ENCODE data around the gene ZBTB18. TPM values are rescaled to one million over a fixed set of nuclear protein-coding genes. Genes with fewer than 3 reads are reported as not detected.

The ZBTB18 gene
- total RNA-seq, 1 experiment from 2014 or later, result 16.5 TPM

GRCh38 chr1:244088161-244088560 lies 37.1 kb downstream of the ZBTB18 start:
- DNase-seq (ENCODE audit: low read depth), result no peak

- no peak for DNase-seq (ENCODE audit: low read depth)
These were observed 38.5 kb downstream of the ZBTB18 start for GRCh38 chr1:244089561-244089960.

GRCh38 chr1:244090645-244091044 lies 39.6 kb downstream of the ZBTB18 start:
- DNase-seq (ENCODE audit: low read depth), result no peak

- peak; percentile 73 for DNase-seq (ENCODE audit: low read depth)
These were observed 41.3 kb downstream of the ZBTB18 start for GRCh38 chr1:244092293-244092963.

GRCh38 chr1:244092964-244093638 lies 42.0 kb downstream of the ZBTB18 start:
- peak; percentile 23 for DNase-seq (ENCODE audit: low read depth)

- no peak for DNase-seq (ENCODE audit: low read depth)
These were observed 43.9 kb downstream of the ZBTB18 start for GRCh38 chr1:244094880-244095528.

GRCh38 chr1:244095529-244095911 lies 44.4 kb downstream of the ZBTB18 start:
- no peak for DNase-seq (ENCODE audit: low read depth)

- DNase-seq (ENCODE audit: low read depth), result no peak
These were observed 45.1 kb downstream of the ZBTB18 start for GRCh38 chr1:244096066-244096610.

GRCh38 chr1:244096691-244097090 lies 45.6 kb downstream of the ZBTB18 start:
- DNase-seq (ENCODE audit: low read depth), result no peak

- peak; percentile 26 for DNase-seq (ENCODE audit: low read depth)
These were observed 46.7 kb downstream of the ZBTB18 start for GRCh38 chr1:244097523-244098405.

- no peak for DNase-seq (ENCODE audit: low read depth)
These were observed 48.3 kb downstream of the ZBTB18 start for GRCh38 chr1:244099258-244099930.

- no peak for DNase-seq (ENCODE audit: low read depth)
These were observed 49.2 kb downstream of the ZBTB18 start for GRCh38 chr1:244100276-244100675.

GRCh38 chr1:244100704-244101453 lies 49.8 kb downstream of the ZBTB18 start:
- DNase-seq (ENCODE audit: low read depth), result no peak

- DNase-seq (ENCODE audit: low read depth), result no peak
These were observed 51.0 kb downstream of the ZBTB18 start for GRCh38 chr1:244102046-244102445.

- DNase-seq (ENCODE audit: low read depth), result no peak
These were observed 51.4 kb downstream of the ZBTB18 start for GRCh38 chr1:244102468-244102867.

- DNase-seq (ENCODE audit: low read depth), result peak; percentile 96
These were observed 53.4 kb downstream of the ZBTB18 start for GRCh38 chr1:244104309-244105060.

- DNase-seq (ENCODE audit: low read depth), result no peak
These were observed 55.1 kb downstream of the ZBTB18 start for GRCh38 chr1:244106176-244106575.

Data from RPMI7951 (cell line).